HepG2 (cell line): ENCODE data around the gene PDE4D. TPM values are rescaled to one million over a fixed set of nuclear protein-coding genes. Genes with fewer than 3 reads are reported as not detected.

Experiments used
- ARID2 ChIP-seq: sonication (generic); formaldehyde crosslinking; IDR thresholded peaks from 2 replicates; pipeline ENCODE4 v1.8.1; 2022; ENCODE audit warnings: mild to moderate bottlenecking, missing genetic modification reagents, borderline replicate concordance
- BHLHE40 ChIP-seq: IDR thresholded peaks from 2 replicates; pipeline ENCODE4 v1.6.1; 2011; ENCODE audit warnings: low read length, improper control_type of control experiment
- CBX2 ChIP-seq, 2 experiments: fragments of 200-600 bp in 1 of 2; sonication (generic); formaldehyde crosslinking in 1 of 2; IDR thresholded peaks; 2 replicates each; pipeline versions ENCODE4 v1.7.0 to v1.8.1; 2018 to 2022; ENCODE audit warnings: low read depth in 2 of 2, low read length in 1 of 2, mild to moderate bottlenecking in 1 of 2, missing genetic modification reagents in 1 of 2
- FOSL2 ChIP-seq: sonication (generic); formaldehyde crosslinking; IDR thresholded peaks from 2 replicates; pipeline ENCODE4 v1.4.0; 2020; ENCODE audit warnings: missing genetic modification reagents
- GATA4 ChIP-seq: sonication (generic); IDR thresholded peaks from 2 replicates; pipeline ENCODE4 v1.6.1; 2016; ENCODE audit warnings: antibody characterized with exemption, low read depth, borderline replicate concordance
- HOXA3 ChIP-seq: sonication (generic); formaldehyde crosslinking; IDR thresholded peaks from 2 replicates; pipeline ENCODE4 v1.5.0; 2020; ENCODE audit warnings: missing genetic modification reagents
- KDM3A ChIP-seq: IDR thresholded peaks from 2 replicates; pipeline ENCODE4 v1.6.1; 2018; ENCODE audit warnings: low read depth, missing compliant biosample characterization
- MAF1 ChIP-seq: sonication (generic); formaldehyde crosslinking; IDR thresholded peaks from 2 replicates; pipeline ENCODE4 v1.5.0; 2020; ENCODE audit warnings: missing genetic modification reagents, borderline replicate concordance
- MLLT10 ChIP-seq: sonication (generic); formaldehyde crosslinking; IDR thresholded peaks from 2 replicates; pipeline ENCODE4 v1.4.0; 2020; ENCODE audit warnings: missing genetic modification reagents
- MTA1 ChIP-seq: sonication (generic); formaldehyde crosslinking; IDR thresholded peaks from 2 replicates; pipeline ENCODE4 v1.4.0; 2020; ENCODE audit warnings: missing genetic modification reagents, mild to moderate bottlenecking, borderline replicate concordance
- MTA3 ChIP-seq: sonication (generic); formaldehyde crosslinking; IDR thresholded peaks from 2 replicates; pipeline ENCODE4 v1.4.0; 2020; ENCODE audit warnings: missing genetic modification reagents
- PTBP1 ChIP-seq: fragments of 200-400 bp; formaldehyde crosslinking; IDR thresholded peaks from 2 replicates; pipeline ENCODE4 v1.6.1; 2018; ENCODE audit warnings: low read length, low read depth; ENCODE audit not compliant: poor library complexity, severe bottlenecking
- RARA ChIP-seq: IDR thresholded peaks from 2 replicates; pipeline ENCODE4 v1.6.1; 2016; ENCODE audit warnings: missing genetic modification reagents, missing compliant biosample characterization
- ZBTB2 ChIP-seq: sonication (generic); formaldehyde crosslinking; IDR thresholded peaks from 2 replicates; pipeline ENCODE4 v1.8.0; 2022; ENCODE audit warnings: low read depth, missing genetic modification reagents
- ZNF274 ChIP-seq: sonication (generic); formaldehyde crosslinking; IDR thresholded peaks from 2 replicates; pipeline ENCODE4 v1.5.1; 2020; ENCODE audit warnings: mild to moderate bottlenecking, missing genetic modification reagents
- ZNF432 ChIP-seq: sonication (generic); formaldehyde crosslinking; IDR thresholded peaks from 2 replicates; pipeline ENCODE4 v1.5.0; 2020; ENCODE audit warnings: missing genetic modification reagents, mild to moderate bottlenecking, borderline replicate concordance
- ZNF503 ChIP-seq: sonication (generic); formaldehyde crosslinking; IDR thresholded peaks from 2 replicates; pipeline ENCODE4 v1.4.0; 2020; ENCODE audit warnings: missing genetic modification reagents
- ZNF589 ChIP-seq: sonication (generic); formaldehyde crosslinking; conservative IDR thresholded peaks from 2 replicates; pipeline ENCODE4 v1.8.0; 2022; ENCODE audit warnings: mild to moderate bottlenecking, moderate library complexity, missing genetic modification reagents
- ZNF609 ChIP-seq: sonication (generic); formaldehyde crosslinking; IDR thresholded peaks from 2 replicates; pipeline ENCODE4 v1.4.0; 2020; ENCODE audit warnings: mild to moderate bottlenecking, missing genetic modification reagents, borderline replicate concordance
- ZNF615 ChIP-seq: sonication (generic); formaldehyde crosslinking; IDR thresholded peaks from 2 replicates; pipeline ENCODE4 v1.5.0; 2020; ENCODE audit warnings: mild to moderate bottlenecking, missing genetic modification reagents, borderline replicate concordance
- ZNF616 ChIP-seq: sonication (generic); formaldehyde crosslinking; IDR thresholded peaks from 2 replicates; pipeline ENCODE4 v1.5.0; 2020; ENCODE audit warnings: low read depth, mild to moderate bottlenecking, missing genetic modification reagents
- ZNF652 ChIP-seq: IDR thresholded peaks from 2 replicates; pipeline ENCODE4 v1.6.1; 2016; ENCODE audit warnings: low read depth, borderline replicate concordance
- polyA plus RNA-seq, 8 experiments: library from polyadenylated mRNA; depleted of rRNA in 3 of 8; stranded (reverse) in 7 of 8; unstranded in 1 of 8; fragments of >200 nt; fragmentation: Illumina TruSeq in 4 of 8; extraction: Trizol in 4 of 8; gene quantifications; 2 replicates each; pipeline versions ENCODE4 v1.2.1 to v1.2.3, GENCODE V29; 2011 to 2016; ENCODE audit warnings: low read depth in 4 of 8, missing spikeins in 1 of 8, mixed read lengths in 1 of 8; ENCODE audit not compliant: insufficient read depth in 1 of 8
- total RNA-seq, 5 experiments: library from RNA; depleted of rRNA; stranded (reverse); fragments of >200 nt; fragmentation: Illumina TruSeq; extraction: Trizol; gene quantifications; 2 replicates each; pipeline ENCODE4 v1.2.3, GENCODE V29; 2016; ENCODE audit warnings: low read depth in 1 of 5

PDE4D gene
- total and polyA plus RNA-seq, 2 of the 13 experiments (the other 11 are each of a cell fraction or from before 2014, with no cell fraction given) = 7.0 to 12.2 TPM

- TF ChIP-seq ZNF589 = no peak
- no peak for TF ChIP-seq ZNF615
- no peak for TF ChIP-seq PTBP1
- no peak for TF ChIP-seq ARID2 (CRISPR knock-in tag)
- no peak for TF ChIP-seq ZNF432
- TF ChIP-seq MLLT10 = no peak
- TF ChIP-seq KDM3A (CRISPR knock-in tag) = no peak
- TF ChIP-seq MAF1 = no peak
- TF ChIP-seq ZBTB2 = no peak
- no peak for TF ChIP-seq ZNF274 (CRISPR knock-in tag)
- no peak for TF ChIP-seq CBX2 (IDR thresholded peaks at IDR 0.05; ENCODE audit: low read depth, low read length)
- no peak for TF ChIP-seq CBX2 (CRISPR knock-in tag; IDR thresholded peaks at IDR 0.05; ENCODE audit: low read depth)
- no peak for TF ChIP-seq MTA3 (CRISPR knock-in tag)
- no peak for TF ChIP-seq GATA4
- TF ChIP-seq MTA1 = no peak
- no peak for TF ChIP-seq ZNF503 (CRISPR knock-in tag)
- TF ChIP-seq HOXA3 = no peak
- peak; percentile 38; the same call in 1 of the 2 replicates for TF ChIP-seq RARA (CRISPR knock-in tag)
- 0 out of 2 replicates have a peak, but pooled peaks have one; percentile 15 for TF ChIP-seq ZNF652
- TF ChIP-seq ZNF616 (CRISPR knock-in tag) = no peak
- no peak for TF ChIP-seq BHLHE40
- TF ChIP-seq FOSL2 = peak; percentile 68
- TF ChIP-seq ZNF609 (CRISPR knock-in tag) = no peak
Observed at GRCh38 chr5:59042201-59043055, 851.1 kb downstream of the PDE4D start (continued).
